ENCODE results near the gene LAMTOR5.

LAMTOR5 gene

GRCh38 chr1:110390096-110390495, 17.4 kb downstream of the LAMTOR5 start:
- DNase-seq (ENCODE audit: low read depth) = no peak
- TF ChIP-seq CTCF (IDR thresholded peaks at IDR 0.05; ENCODE audit: control insufficient read depth, insufficient read depth, low read depth, low read length, missing control alignments) = no peak
- H3K4me3 ChIP-seq (ENCODE audit: control insufficient read depth, low read depth, low read length) = peak overlapping the region; percentile 43

- no peak for TF ChIP-seq CTCF (IDR thresholded peaks at IDR 0.05; ENCODE audit: control insufficient read depth, insufficient read depth, low read depth, low read length, missing control alignments)
- no peak for DNase-seq (ENCODE audit: low read depth)
Observed at GRCh38 chr1:110387048-110387754, 20.3 kb downstream of the LAMTOR5 start.

GRCh38 chr1:110385369-110385768, 22.1 kb downstream of the LAMTOR5 start:
- no peak for TF ChIP-seq CTCF (IDR thresholded peaks at IDR 0.05; ENCODE audit: control insufficient read depth, insufficient read depth, low read depth, low read length, missing control alignments)
- DNase-seq (ENCODE audit: low read depth) = no peak
- H3K4me3 ChIP-seq (ENCODE audit: control insufficient read depth, low read depth, low read length) = no peak overlapping the region

More at GRCh38 chr1:110387048-110387754, 20.3 kb downstream of the LAMTOR5 start:
- no peak overlapping the region for H3K4me3 ChIP-seq (ENCODE audit: control insufficient read depth, low read depth, low read length)

- no peak for TF ChIP-seq CTCF (IDR thresholded peaks at IDR 0.05; ENCODE audit: control insufficient read depth, insufficient read depth, low read depth, low read length, missing control alignments)
- H3K4me3 ChIP-seq (ENCODE audit: control insufficient read depth, low read depth, low read length) = no peak overlapping the region
Observed at GRCh38 chr1:110384581-110385321, 22.7 kb downstream of the LAMTOR5 start.

GRCh38 chr1:110383251-110383990, 24.1 kb downstream of the LAMTOR5 start:
- peak; percentile 46 for DNase-seq (ENCODE audit: low read depth)
- no peak overlapping the region for H3K4me3 ChIP-seq (ENCODE audit: control insufficient read depth, low read depth, low read length)
- TF ChIP-seq CTCF (IDR thresholded peaks at IDR 0.05; ENCODE audit: control insufficient read depth, insufficient read depth, low read depth, low read length, missing control alignments) = no peak

More at GRCh38 chr1:110384581-110385321, 22.7 kb downstream of the LAMTOR5 start:
- DNase-seq (ENCODE audit: low read depth) = no peak

GRCh38 chr1:110380672-110381283, 26.7 kb downstream of the LAMTOR5 start:
- TF ChIP-seq CTCF (IDR thresholded peaks at IDR 0.05; ENCODE audit: control insufficient read depth, insufficient read depth, low read depth, low read length, missing control alignments) = no peak
- no peak overlapping the region for H3K4me3 ChIP-seq (ENCODE audit: control insufficient read depth, low read depth, low read length)
- peak; percentile 79 for DNase-seq (ENCODE audit: low read depth)
